B cell (primary cell): ENCODE measurements around the gene SUSD2.

Experiments
- CTCF ChIP-seq: fragments of 200-600 bp; IDR thresholded peaks from one replicate; pipeline ENCODE4 v1.8.0; 2022; ENCODE audit warnings: antibody characterized with exemption, mild to moderate bottlenecking
- EZH2 ChIP-seq: IDR thresholded peaks from 2 replicates; pipeline ENCODE4 v1.6.1; 2012; ENCODE audit warnings: borderline replicate concordance, low read depth, mild to moderate bottlenecking, moderate library complexity, low read length; ENCODE audit not compliant: insufficient read depth, poor library complexity, severe bottlenecking

GRCh38 chr22:24161909-24162308 is 19.4 kb upstream of the SUSD2 start:
- TF ChIP-seq CTCF (no peak), EZH2 (no peak)
